ENCODE results near the gene CRYBG2.

GRCh38 chr1:26293911-26294463 is 59.9 kb downstream of the CRYBG2 start:
- TF ChIP-seq TCF4 (CRISPR knock-in tag; IDR thresholded peaks at IDR 0.05; ENCODE audit: borderline replicate concordance) = no peak
- TF ChIP-seq, protein P1, sequence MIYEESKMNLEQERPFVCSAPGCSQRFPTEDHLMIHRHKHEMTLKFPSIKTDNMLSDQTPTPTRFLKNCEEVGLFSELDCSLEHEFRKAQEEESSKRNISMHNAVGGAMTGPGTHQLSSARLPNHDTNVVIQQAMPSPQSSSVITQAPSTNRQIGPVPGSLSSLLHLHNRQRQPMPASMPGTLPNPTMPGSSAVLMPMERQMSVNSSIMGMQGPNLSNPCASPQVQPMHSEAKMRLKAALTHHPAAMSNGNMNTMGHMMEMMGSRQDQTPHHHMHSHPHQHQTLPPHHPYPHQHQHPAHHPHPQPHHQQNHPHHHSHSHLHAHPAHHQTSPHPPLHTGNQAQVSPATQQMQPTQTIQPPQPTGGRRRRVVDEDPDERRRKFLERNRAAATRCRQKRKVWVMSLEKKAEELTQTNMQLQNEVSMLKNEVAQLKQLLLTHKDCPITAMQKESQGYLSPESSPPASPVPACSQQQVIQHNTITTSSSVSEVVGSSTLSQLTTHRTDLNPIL (CRISPR knock-in tag; IDR thresholded peaks at IDR 0.05; ENCODE audit: low read depth) = no peak
- TF ChIP-seq POU6F1 (CRISPR knock-in tag; IDR thresholded peaks at IDR 0.05; ENCODE audit: borderline replicate concordance, low read depth) = no peak
- TF ChIP-seq OSR1 (CRISPR knock-in tag; IDR thresholded peaks at IDR 0.05) = no peak
- TF ChIP-seq PATZ1 (CRISPR knock-in tag; IDR thresholded peaks at IDR 0.05; ENCODE audit: borderline replicate concordance) = no peak
- TF ChIP-seq CSRNP3 (CRISPR knock-in tag; IDR thresholded peaks at IDR 0.05) = no peak
- TF ChIP-seq ZFP30 (CRISPR knock-in tag; IDR thresholded peaks at IDR 0.05) = no peak
- no peak for TF ChIP-seq ZFP3 (CRISPR knock-in tag; IDR thresholded peaks at IDR 0.05)

Data from SK-N-SH treated with all-trans-retinoic acid at 6 μM for 48 hours (cell line).